ENCODE results near the gene TRAPPC3L.

The TRAPPC3L gene

GRCh38 chr6:116450769-116451740, 94.4 kb downstream of the TRAPPC3L start:
- ChIA-PET POLR2A (ENCODE audit: low non-redundant PET) (no interaction called here), CTCF (interaction anchor here (1.6 kb wide), 1 partner anchor 164 kb away, joined by 7 read pairs; no protein-coding TSS in a partner anchor)
- DNase-seq (ENCODE audit: low spot score): no peak
- H3K27ac ChIP-seq: no peak overlapping the region
- TF ChIP-seq CTCF (conservative IDR thresholded peaks at IDR 0.05; ENCODE audit: low read depth): no peak

- no peak for TF ChIP-seq CTCF (conservative IDR thresholded peaks at IDR 0.05; ENCODE audit: low read depth)
- DNase-seq (ENCODE audit: low spot score): no peak
- POLR2A ChIA-PET (ENCODE audit: low non-redundant PET): no interaction called here
- no peak overlapping the region for H3K27ac ChIP-seq
- CTCF ChIA-PET: no interaction called here
Observed at GRCh38 chr6:116450185-116450710, 95.2 kb downstream of the TRAPPC3L start.

- no peak for TF ChIP-seq CTCF (conservative IDR thresholded peaks at IDR 0.05; ENCODE audit: low read depth)
- no peak overlapping the region for H3K27ac ChIP-seq
- DNase-seq (ENCODE audit: low spot score): no peak
- ChIA-PET POLR2A (ENCODE audit: low non-redundant PET) (no interaction called here), CTCF (no interaction called here)
Observed at GRCh38 chr6:116449565-116449964, 95.9 kb downstream of the TRAPPC3L start.

DNA sequence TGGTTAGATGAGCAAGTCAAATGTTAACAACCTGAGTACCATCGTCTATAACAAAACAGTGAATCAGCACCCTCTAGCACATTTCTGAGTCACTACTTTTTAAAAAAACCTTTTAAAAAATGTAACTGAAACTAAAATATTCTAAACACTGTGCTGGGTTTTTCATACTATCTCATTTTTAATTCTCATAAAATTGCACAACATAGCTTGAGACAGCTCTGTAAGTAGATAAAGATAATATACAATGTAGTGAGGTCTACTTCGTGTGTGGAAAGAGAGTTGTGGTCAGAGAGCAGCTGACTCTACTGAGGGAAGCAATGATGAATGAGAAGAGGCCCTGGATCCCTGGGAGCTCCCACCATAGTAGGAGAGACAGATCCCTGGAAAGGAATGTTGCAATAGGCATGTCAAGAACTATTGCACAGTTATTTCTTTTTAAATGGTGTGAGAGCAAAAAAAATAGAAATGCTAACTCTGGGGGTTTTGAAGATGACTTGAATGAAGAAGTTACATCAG, 97.9 kb downstream of the TRAPPC3L start:
- DNase-seq (ENCODE audit: low spot score): no peak
- CTCF ChIA-PET: interaction anchor here (0.6 kb wide), 1 partner anchor 151 kb away, joined by 5 read pairs; no protein-coding TSS in a partner anchor
- POLR2A ChIA-PET (ENCODE audit: low non-redundant PET): interaction anchor here (0.5 kb wide), 1 partner anchor 993 kb away, joined by 6 read pairs; no protein-coding TSS in a partner anchor
- no peak for TF ChIP-seq CTCF (conservative IDR thresholded peaks at IDR 0.05; ENCODE audit: low read depth)
- H3K27ac ChIP-seq: no peak overlapping the region

DNA sequence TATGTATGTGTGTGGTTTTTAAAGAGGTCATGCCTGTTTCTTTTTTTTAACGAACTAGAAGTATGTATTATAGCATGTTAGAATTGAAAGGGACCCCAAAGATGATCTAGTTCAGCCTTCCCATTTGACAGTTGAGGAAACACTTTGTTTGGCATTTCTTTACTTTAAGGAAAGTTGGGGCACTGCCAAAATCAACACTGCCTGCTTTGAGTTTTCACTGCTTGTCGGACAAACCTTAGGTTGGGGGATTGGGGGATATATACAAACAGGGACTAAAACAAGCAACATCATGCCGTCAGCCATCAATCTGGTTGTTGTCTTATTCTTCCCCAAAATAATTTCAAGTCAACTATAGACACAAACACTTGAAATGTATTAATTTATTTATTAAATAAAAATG, 98.4 kb downstream of the TRAPPC3L start:
- TF ChIP-seq CTCF (conservative IDR thresholded peaks at IDR 0.05; ENCODE audit: low read depth): no peak
- POLR2A ChIA-PET (ENCODE audit: low non-redundant PET): interaction anchor here (0.5 kb wide), 1 partner anchor 994 kb away, joined by 6 read pairs; no protein-coding TSS in a partner anchor
- no peak for DNase-seq (ENCODE audit: low spot score)
- CTCF ChIA-PET: interaction anchor here (0.6 to 0.7 kb wide), 2 partner anchors 21 to 152 kb away, joined by 3 to 5 read pairs; no protein-coding TSS in a partner anchor
- no peak overlapping the region for H3K27ac ChIP-seq

DNA sequence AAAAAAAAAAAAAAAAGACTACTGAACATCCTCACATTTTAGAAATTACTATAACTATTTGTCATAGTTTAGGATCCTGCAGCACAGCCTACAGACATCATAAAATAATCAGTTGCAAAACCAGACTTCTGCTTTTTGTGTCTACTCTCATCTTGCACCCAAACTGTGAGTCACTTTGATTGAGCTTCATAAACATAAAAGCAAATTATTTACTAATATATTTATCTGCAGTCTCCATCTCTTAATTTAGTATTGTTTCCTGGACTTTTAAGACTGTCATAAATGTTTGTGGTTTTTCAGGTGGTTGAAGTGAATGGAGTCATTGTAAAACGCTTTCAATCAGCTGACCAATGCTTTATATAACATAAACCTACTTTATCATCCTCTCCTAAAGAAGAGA, 99.1 kb downstream of the TRAPPC3L start:
- ChIA-PET POLR2A (ENCODE audit: low non-redundant PET) (no interaction called here), CTCF (interaction anchor here (0.6 to 0.7 kb wide), 3 partner anchors 20 to 164 kb away, joined by 3 read pairs; no protein-coding TSS in a partner anchor)
- TF ChIP-seq CTCF (conservative IDR thresholded peaks at IDR 0.05; ENCODE audit: low read depth): no peak
- H3K27ac ChIP-seq: no peak overlapping the region
- no peak for DNase-seq (ENCODE audit: low spot score)

Data from RWPE1 (cell line).